ENCODE results near the gene ANP32A.

Gene ANP32A

GRCh38 chr15:68807249-68807648 lies 13.4 kb downstream of the ANP32A start:
- TF ChIP-seq CTCF (conservative IDR thresholded peaks at IDR 0.05; ENCODE audit: low read depth, low read length): no peak
- no peak overlapping the region for H3K4me3 ChIP-seq (ENCODE audit: low read depth, low read length)
- no peak for DNase-seq (ENCODE audit: low read depth)

- H3K4me3 ChIP-seq (ENCODE audit: low read depth, low read length): no peak overlapping the region
- DNase-seq (ENCODE audit: low read depth): no peak
- no peak for TF ChIP-seq CTCF (conservative IDR thresholded peaks at IDR 0.05; ENCODE audit: low read depth, low read length)
These were observed 14.3 kb downstream of the ANP32A start for GRCh38 chr15:68806220-68807060.

- DNase-seq (ENCODE audit: low read depth): no peak
These were observed 18.3 kb downstream of the ANP32A start for GRCh38 chr15:68802373-68802772.

GRCh38 chr15:68801572-68802148 lies 19.0 kb downstream of the ANP32A start:
- DNase-seq (ENCODE audit: low read depth): no peak
- no peak for TF ChIP-seq CTCF (conservative IDR thresholded peaks at IDR 0.05; ENCODE audit: low read depth, low read length)

More at GRCh38 chr15:68802373-68802772, 18.3 kb downstream of the ANP32A start:
- no peak for TF ChIP-seq CTCF (conservative IDR thresholded peaks at IDR 0.05; ENCODE audit: low read depth, low read length)
- no peak overlapping the region for H3K4me3 ChIP-seq (ENCODE audit: low read depth, low read length)

GRCh38 chr15:68800875-68801274 lies 19.8 kb downstream of the ANP32A start:
- TF ChIP-seq CTCF (conservative IDR thresholded peaks at IDR 0.05; ENCODE audit: low read depth, low read length): no peak
- H3K4me3 ChIP-seq (ENCODE audit: low read depth, low read length): no peak overlapping the region
- DNase-seq (ENCODE audit: low read depth): no peak

More at GRCh38 chr15:68801572-68802148, 19.0 kb downstream of the ANP32A start:
- H3K4me3 ChIP-seq (ENCODE audit: low read depth, low read length): no peak overlapping the region

- TF ChIP-seq CTCF (conservative IDR thresholded peaks at IDR 0.05; ENCODE audit: low read depth, low read length): no peak
- DNase-seq (ENCODE audit: low read depth): no peak
- no peak overlapping the region for H3K4me3 ChIP-seq (ENCODE audit: low read depth, low read length)
These were observed 22.2 kb downstream of the ANP32A start for GRCh38 chr15:68798346-68799094.

Measured in choroid plexus epithelial cell (primary cell).